ENCODE data around the gene ATP10A.

The ATP10A gene

GRCh38 chr15:25801586-25802284 lies 61.4 kb downstream of the ATP10A start:
- intact Hi-C loops (cut with DNase I) = no loop called here
- no peak for DNase-seq

GRCh38 chr15:25800761-25801515 lies 62.2 kb downstream of the ATP10A start:
- no peak for DNase-seq
- intact Hi-C loops (cut with DNase I) = no loop called here

DNA sequence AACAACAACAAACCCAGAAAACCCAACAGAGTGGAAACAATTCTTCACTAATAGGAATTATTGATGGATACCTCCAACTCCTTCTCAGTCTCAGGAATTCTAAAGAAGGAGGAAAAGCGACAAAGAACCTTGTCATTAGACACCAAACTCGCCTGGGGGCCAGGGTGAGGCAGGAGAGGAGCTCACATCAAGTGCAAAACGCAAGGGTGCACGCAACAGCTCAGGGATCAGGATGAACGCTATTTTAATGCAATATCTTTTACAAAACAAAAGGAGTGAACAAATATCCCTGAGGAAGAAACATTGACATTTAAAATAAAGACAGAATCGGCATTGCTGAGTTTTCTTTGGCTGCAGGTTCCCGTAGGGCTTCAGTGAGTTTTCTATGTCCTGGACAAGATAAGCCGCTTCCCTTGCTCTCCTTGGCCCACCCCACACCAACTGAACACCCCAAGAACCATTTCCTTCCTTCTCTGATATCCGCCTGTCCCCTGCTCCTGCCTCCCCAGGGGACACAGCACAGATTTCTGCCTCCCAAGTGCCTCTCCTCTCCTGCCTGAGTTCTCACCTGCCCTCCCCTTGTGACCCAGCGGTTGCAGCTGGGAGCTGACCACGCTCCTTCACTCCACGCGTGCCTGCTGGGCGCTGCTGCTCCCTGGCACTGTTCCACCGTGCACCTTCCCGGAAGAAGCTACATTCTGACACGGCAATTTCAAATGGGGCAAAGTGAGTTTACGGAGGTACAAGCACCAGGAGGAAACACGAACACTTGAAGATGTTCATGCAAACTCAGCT lies 63.0 kb downstream of the ATP10A start:
- intact Hi-C loops (cut with DNase I) = no loop called here

GRCh38 chr15:25797936-25798901 lies 64.9 kb downstream of the ATP10A start:
- intact Hi-C loops (cut with DNase I) = no loop called here
- peak in 1 of 42 donors; percentile 12 for DNase-seq

More for the DNA sequence above, 63.0 kb downstream of the ATP10A start:
- DNase-seq = no peak

- intact Hi-C loops (cut with DNase I) = no loop called here
- peak in 1 of 42 donors; percentile 14 for DNase-seq
These were observed 65.6 kb downstream of the ATP10A start for GRCh38 chr15:25797511-25797935.

DNA sequence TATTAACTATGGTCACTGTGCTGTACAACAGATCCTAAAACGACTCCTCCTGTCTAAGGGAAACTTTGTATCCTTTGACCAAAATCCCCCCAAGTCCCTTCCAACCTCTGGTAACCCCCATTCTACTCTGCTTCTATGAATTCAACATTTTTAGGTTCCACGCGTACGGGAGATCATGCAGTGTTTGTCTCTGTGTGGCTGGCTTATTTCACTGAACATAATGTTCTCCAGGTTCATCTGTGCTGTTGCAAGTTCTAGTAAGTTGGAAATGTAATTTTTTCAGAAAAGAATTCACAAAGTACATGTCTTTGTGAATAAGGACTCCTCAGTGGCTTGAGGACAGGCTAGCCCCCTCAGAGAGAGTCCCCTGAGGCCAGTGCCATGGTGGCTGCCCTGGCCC lies 66.1 kb downstream of the ATP10A start:
- no peak for DNase-seq

GRCh38 chr15:25796395-25796794 lies 66.7 kb downstream of the ATP10A start:
- intact Hi-C loops (cut with DNase I) = no loop called here
- no peak for DNase-seq

More for the DNA sequence above, 66.1 kb downstream of the ATP10A start:
- intact Hi-C loops (cut with DNase I) = no loop called here

GRCh38 chr15:25795712-25796111 lies 67.4 kb downstream of the ATP10A start:
- intact Hi-C loops (cut with DNase I) = no loop called here
- DNase-seq = no peak

DNA sequence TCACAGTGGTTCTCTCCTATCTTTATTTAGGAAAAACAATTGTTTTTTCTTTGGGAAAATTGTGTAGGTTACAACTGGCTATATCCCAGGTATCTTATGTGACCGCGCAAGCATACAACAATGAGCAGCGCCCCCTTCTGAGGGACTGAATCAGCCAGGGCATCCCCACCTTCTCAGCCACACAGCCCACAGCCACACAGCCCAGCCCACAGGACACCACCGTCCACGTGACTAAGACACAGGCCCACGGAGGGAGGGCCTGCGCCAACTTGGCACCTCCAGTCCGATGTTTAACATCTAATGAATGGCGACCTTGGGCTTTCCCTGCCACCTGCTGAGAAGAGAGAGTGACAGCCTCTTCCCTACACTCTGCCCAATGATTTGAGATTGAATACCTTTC lies 68.1 kb downstream of the ATP10A start:
- intact Hi-C loops (cut with DNase I) = no loop called here
- peak in 1 of 42 donors; percentile 10 for DNase-seq

- DNase-seq = peak in 4 of 42 donors; percentile 4 to 12 (median 7)
- intact Hi-C loops (cut with DNase I) = no loop called here
These were observed 69.6 kb downstream of the ATP10A start for GRCh38 chr15:25793354-25794050.

DNA sequence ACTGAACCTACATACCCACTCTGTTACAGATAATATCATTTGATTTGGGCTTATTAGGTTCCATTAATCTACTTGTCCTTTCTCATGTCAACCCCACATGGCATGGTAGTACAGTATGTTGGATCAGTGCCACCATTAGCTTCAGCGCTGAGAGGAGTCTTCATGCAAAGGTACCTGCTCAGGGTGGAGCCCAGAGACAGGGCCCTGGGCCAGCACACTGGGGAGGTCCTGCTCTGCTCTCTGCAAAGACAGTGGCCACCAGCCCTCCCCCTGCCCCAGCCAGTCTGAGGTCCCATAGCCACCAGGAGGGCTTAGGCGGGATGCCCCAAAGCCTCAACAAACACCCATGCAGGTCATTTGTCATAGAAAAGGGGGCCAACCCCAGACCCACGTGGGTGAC lies 71.0 kb downstream of the ATP10A start:
- intact Hi-C loops (cut with DNase I) = no loop called here
- peak in 2 of 42 donors; percentile 0 to 16 for DNase-seq

DNA sequence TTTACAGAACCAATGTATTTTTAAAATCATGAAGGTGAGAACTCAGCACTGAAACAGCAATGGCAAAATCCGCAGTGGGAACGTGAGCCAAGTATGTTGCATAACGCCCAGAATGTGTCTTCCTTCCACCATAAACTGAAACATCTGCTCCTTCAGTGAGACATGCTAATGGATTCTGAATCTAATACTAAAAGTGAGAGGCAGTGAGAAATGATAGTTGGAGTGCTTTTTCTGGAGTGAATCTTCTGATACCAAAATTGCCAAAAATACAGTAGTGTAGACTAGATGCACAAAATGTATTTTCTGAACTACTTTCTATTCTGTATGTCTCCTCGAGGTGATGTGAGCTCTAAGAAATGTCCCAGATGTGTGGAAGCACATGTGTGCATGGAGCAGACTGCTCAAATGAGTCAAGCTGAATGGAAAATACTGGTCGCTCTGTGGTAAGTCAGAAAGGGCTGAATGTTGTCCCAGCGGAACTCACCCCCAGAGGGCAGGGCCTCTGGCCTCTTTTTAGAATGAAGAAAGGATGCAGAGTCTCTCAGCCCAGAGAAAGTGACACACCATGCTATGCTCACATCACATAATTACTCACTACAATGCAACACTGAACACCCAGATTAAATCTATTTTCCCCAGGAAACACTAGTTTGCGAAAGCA lies 73.0 kb downstream of the ATP10A start:
- intact Hi-C loops (cut with DNase I) = no loop called here
- peak in 1 of 42 donors; percentile 47 for DNase-seq

GRCh38 chr15:25789616-25789999 lies 73.5 kb downstream of the ATP10A start:
- peak in 1 of 42 donors; percentile 5 for DNase-seq
- intact Hi-C loops (cut with DNase I) = no loop called here

GRCh38 chr15:25789211-25789610 lies 73.9 kb downstream of the ATP10A start:
- intact Hi-C loops (cut with DNase I) = no loop called here
- DNase-seq = no peak

DNA sequence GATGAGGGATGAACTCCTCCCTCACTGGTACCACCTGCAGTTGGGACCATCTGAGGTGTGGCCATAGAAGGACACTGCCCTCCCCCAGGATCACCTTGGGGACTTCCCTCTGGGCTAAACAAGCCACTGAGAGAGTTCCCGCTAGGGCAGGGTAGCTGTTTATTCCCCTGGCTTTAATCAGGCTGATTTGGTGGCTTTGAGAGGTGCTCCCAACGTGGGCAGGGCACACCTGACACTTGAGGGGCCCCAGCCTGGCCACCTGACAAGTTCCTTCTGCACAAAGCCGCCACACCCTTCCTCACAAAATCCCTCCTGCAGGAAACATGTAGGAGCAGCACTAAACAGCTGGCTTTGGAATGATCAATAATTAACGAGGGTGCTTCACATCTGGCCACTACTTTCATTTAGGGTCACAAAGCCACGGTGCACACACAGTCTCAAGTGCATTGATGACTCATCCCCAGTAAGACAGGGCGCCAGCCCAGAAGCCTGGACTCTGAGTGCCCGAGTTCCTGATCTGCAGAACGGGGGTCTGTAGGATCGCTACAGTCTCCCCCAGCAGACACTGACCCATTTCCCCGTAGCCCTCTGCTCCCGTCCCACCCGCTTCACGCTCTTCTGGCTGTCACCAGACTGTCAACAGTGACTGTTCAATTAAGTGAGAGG lies 75.1 kb downstream of the ATP10A start:
- no peak for DNase-seq

GRCh38 chr15:25787381-25787780 lies 75.7 kb downstream of the ATP10A start:
- intact Hi-C loops (cut with DNase I) = no loop called here
- DNase-seq = no peak

More for the DNA sequence above, 75.1 kb downstream of the ATP10A start:
- intact Hi-C loops (cut with DNase I) = no loop called here

DNA sequence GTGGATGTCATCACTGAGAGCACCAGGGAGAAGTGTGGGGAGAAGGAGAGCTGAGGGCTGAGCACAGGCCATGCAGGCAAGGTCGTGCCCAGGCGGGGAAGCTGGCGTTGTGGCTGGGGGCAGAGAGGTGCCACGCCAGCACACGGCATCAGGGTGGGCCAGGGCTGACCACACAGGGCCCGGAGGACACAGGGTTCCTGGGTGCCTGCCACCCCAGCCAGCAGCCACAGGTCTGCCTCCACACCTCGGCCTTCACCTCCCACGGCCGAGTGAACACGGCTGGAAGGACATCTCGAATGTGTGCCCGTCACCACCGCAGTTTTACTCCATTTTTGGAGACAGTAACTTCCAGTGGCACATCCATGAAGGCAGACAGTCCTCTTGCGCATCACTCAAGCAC lies 77.1 kb downstream of the ATP10A start:
- intact Hi-C loops (cut with DNase I) = no loop called here
- DNase-seq = no peak

Data from head of caudate nucleus (tissue), 42 donors.